SK-N-MC (cell line): Measurements from ENCODE around the gene CYP26A1.
"Not testable (repeated sequence)": the region's sequence is repeated elsewhere in the genome, so short reads cannot be mapped to it uniquely, and the experiment has no call there.

Experiments
- DNase-seq: peaks from one replicate; pipeline ENCODE4 v3.0.0-alpha.2; 2011; ENCODE audit warnings: low read depth, low spot score
- H3K27ac ChIP-seq: fragments of 200-600 bp; sonication (generic); 2 replicates; pipeline ENCODE4 v1.5.1; 2016; ENCODE audit warnings: mixed run types
- H3K36me3 ChIP-seq: fragments of 200-600 bp; sonication (generic); 2 replicates; pipeline ENCODE4 v1.6.1; 2017; ENCODE audit warnings: antibody characterized with exemption, low read length, mixed read lengths; ENCODE audit not compliant: insufficient read depth
- H3K4me3 ChIP-seq: fragments of 200-600 bp; sonication (generic); 2 replicates; pipeline ENCODE4 v1.5.1; 2016
- H3K9ac ChIP-seq: fragments of 200-600 bp; sonication (generic); 2 replicates; pipeline ENCODE4 v1.8.0; 2017; ENCODE audit warnings: mixed run types, mixed read lengths; ENCODE audit not compliant: insufficient read length
- H3K9me3 ChIP-seq: fragments of 200-600 bp; sonication (generic); 2 replicates; pipeline ENCODE4 v1.6.1; 2017; ENCODE audit warnings: low read depth, mild to moderate bottlenecking, antibody characterized with exemption, low read length, moderate library complexity, mixed read lengths
- EZH2 ChIP-seq: fragments of 200-600 bp; sonication (generic); IDR thresholded peaks from one replicate; pipeline ENCODE4 v1.6.1; 2017; ENCODE audit warnings: antibody characterized with exemption
- FOXP2 ChIP-seq: optimal IDR thresholded peaks from 2 replicates; pipeline ENCODE3; 2011; ENCODE audit warnings: mild to moderate bottlenecking, moderate library complexity; ENCODE audit not compliant: insufficient read depth; ENCODE audit errors: extremely low read length, control extremely low read depth
- POLR2AphosphoS5 ChIP-seq: IDR thresholded peaks from 2 replicates; pipeline ENCODE4 v1.6.1; 2012; ENCODE audit warnings: mild to moderate bottlenecking, low read depth, low read length, borderline replicate concordance

The CYP26A1 gene

DNA sequence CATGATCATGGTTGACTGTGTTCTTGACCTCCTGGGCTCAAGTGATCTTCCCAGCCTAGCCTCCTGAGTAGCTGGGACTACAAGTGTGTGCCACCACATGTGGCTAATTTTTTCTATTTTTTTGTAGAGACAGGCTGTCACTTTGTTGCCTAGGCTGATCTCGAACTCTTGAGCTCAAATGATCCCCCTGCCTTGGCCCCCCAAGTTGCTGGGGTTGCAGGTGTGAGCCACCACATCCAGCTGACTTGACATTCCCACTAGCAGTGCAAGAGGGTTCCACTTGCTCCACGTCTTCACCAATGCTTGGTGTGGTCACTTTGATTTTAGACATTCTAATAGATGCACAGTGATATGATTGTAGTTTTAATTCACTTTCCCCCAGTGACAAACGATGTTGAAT, 25.1 kb downstream of the CYP26A1 start:
- no peak overlapping the region for H3K4me3 ChIP-seq
- no peaks in the 10 kb centered on the region for H3K9me3 ChIP-seq
- TF ChIP-seq EZH2 (no peak), FOXP2 (no peak), POLR2AphosphoS5 (no peak)
- no peak for DNase-seq
- H3K36me3 ChIP-seq: no peaks in the 10 kb centered on the region
- H3K27ac ChIP-seq: no peak overlapping the region
- no peak overlapping the region for H3K9ac ChIP-seq

DNA sequence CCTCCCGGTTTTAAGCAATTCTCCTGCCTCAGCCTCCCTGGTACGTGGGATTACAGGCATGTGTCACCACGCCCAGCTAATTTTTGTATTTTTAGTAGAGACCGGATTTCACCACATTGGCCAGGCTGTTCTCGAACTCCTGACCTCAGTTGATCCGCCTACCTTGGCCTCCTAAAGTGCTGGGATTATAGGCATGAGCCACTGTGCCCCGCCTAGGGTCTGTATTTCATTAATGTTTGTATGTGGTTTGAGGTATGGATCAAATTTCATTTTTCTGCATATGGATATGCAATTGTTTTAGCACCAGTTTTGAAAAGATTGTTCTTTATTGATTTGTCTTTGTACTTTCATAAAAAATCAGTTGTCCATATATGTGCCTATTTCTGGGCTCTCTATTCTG, 26.0 kb downstream of the CYP26A1 start:
- H3K4me3 ChIP-seq: no peak overlapping the region
- no peaks in the 10 kb centered on the region for H3K36me3 ChIP-seq
- no peaks in the 10 kb centered on the region for H3K9me3 ChIP-seq
- TF ChIP-seq POLR2AphosphoS5: no peak
- no peak for TF ChIP-seq EZH2
- TF ChIP-seq FOXP2: no peak
- no peak for DNase-seq
- H3K27ac ChIP-seq: no peak overlapping the region
- H3K9ac ChIP-seq: no peak overlapping the region

DNA sequence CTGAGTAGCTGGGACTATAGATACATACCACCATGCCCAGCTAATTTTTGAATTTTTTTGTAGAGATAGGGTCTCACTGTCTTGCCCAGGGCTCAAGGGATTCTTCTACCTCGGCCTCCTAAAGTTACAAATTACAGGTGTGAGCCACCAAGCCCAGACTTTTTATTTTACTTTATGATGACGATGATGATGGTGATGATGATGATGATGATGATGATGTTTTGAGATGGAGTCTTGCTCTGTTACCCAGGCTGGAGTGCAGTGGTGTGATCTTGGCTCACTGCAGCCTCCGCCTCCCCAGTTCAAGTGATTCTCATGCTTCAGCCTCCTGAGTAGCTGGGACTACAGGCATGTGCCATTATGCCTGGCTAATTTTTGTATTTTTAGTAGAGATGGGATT, 27.5 kb downstream of the CYP26A1 start:
- not testable (repeated sequence) for H3K4me3 ChIP-seq, H3K9ac ChIP-seq, DNase-seq, H3K27ac ChIP-seq, H3K9me3 ChIP-seq, H3K36me3 ChIP-seq

DNA sequence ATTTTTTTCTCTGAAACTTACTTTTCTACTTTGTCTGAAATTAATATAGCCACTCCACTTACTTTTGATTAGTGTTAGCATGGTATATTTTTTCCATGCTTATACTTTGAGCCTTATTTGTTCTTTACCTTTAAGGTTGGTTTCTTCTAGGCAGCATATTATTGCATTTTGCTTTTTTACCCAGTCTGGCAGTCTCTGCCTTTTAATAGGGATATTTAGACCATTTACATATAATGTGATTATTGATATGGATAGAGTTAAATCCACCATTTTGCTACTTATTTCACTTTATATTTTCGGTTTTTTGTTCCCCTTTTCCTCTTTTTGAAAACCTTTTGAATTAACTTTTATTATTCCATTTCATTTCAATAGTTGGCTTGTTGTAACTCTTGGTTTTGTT, 30.3 kb downstream of the CYP26A1 start:
- H3K36me3 ChIP-seq: no peaks in the 10 kb centered on the region
- H3K27ac ChIP-seq: no peak overlapping the region
- H3K9me3 ChIP-seq: no peaks in the 10 kb centered on the region
- H3K4me3 ChIP-seq: no peak overlapping the region
- H3K9ac ChIP-seq: no peak overlapping the region
- no peak for DNase-seq
- TF ChIP-seq POLR2AphosphoS5: no peak
- TF ChIP-seq EZH2: no peak
- no peak for TF ChIP-seq FOXP2

DNA sequence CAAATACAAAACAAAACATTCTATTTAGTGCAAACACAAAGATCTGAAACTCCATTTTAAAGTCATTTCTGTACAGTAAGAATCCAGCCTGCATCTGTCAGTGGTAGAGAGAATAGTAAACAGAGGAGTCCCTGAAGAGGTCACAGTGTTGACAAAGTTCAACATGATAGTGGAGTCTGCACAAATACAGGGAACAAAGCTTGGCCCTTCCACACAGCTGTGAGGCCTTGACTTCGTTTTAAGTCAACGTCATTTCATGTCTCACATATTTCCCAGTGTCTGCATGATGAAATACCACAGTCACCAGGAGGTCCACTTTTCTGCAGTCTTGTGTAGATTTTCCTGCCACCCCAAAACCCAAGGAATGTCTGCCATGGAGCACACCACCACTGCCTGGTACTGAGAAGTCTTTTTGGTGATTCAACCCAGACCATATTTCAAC, 33.0 kb downstream of the CYP26A1 start:
- Histone ChIP-seq H3K4me3 (no peak overlapping the region), H3K9ac (no peak overlapping the region), H3K9me3 (no peaks in the 10 kb centered on the region), H3K27ac (no peak overlapping the region), H3K36me3 (no peaks in the 10 kb centered on the region)
- DNase-seq: no peak
- TF ChIP-seq EZH2 (no peak), POLR2AphosphoS5 (no peak), FOXP2 (no peak)

DNA sequence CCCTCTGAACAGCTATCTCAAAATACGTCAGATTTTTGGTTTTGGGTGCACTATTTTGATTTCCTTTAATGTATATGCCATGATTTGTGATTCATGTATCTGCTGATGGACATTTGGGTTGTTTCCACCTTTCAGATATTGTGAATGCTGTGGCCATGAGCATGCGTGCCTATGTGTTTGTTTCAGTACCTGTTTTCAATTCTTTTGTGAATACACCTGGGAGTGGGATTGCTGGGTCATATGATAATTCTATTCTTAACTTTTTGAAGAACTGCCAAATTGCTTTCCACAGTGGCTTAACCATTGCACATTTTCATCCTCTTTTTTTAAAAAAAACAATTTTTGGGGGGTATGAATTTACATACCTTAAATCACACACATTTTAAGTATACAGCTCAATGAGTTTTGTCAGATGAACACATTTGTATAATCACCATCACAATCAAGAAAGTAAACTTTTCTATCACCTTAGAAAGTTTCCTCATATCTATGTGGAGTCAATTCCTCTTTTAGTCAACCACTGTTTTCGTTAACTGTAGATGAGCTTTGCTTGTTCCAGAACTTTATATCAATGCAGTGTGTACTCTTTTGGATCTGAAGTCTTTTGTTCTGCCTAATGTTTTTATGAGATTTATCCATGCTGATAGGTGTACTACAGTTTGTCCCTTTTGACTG, 36.9 kb downstream of the CYP26A1 start:
- no peaks in the 10 kb centered on the region for H3K9me3 ChIP-seq
- no peaks in the 10 kb centered on the region for H3K36me3 ChIP-seq
- H3K9ac ChIP-seq: no peak overlapping the region
- no peak overlapping the region for H3K4me3 ChIP-seq
- TF ChIP-seq EZH2: no peak
- no peak for TF ChIP-seq POLR2AphosphoS5
- TF ChIP-seq FOXP2: no peak
- DNase-seq: no peak
- H3K27ac ChIP-seq: no peak overlapping the region

DNA sequence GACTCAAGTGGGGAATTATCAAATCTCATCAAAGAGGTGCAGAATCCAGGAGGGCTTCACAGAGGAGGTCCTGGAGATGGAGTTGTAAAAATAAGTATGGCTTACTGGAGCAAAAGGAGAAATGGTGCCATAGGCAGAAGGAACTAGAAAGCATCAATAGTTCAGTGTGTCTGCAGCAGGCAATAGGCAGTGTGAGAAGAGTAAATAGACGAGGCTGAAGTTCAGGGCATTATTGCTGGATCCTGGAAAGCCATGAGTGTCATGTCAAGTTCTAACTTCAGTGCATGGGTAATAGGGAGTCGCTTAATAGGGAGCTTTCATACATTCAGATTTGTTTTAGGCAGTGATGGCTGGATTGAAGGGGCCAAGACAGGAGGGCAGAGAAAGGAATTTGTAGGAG, 39.3 kb downstream of the CYP26A1 start:
- no peaks in the 10 kb centered on the region for H3K9me3 ChIP-seq
- DNase-seq: no peak
- H3K4me3 ChIP-seq: no peak overlapping the region
- TF ChIP-seq EZH2: no peak
- TF ChIP-seq POLR2AphosphoS5: no peak
- no peak for TF ChIP-seq FOXP2
- no peak overlapping the region for H3K9ac ChIP-seq
- no peaks in the 10 kb centered on the region for H3K36me3 ChIP-seq
- H3K27ac ChIP-seq: no peak overlapping the region

DNA sequence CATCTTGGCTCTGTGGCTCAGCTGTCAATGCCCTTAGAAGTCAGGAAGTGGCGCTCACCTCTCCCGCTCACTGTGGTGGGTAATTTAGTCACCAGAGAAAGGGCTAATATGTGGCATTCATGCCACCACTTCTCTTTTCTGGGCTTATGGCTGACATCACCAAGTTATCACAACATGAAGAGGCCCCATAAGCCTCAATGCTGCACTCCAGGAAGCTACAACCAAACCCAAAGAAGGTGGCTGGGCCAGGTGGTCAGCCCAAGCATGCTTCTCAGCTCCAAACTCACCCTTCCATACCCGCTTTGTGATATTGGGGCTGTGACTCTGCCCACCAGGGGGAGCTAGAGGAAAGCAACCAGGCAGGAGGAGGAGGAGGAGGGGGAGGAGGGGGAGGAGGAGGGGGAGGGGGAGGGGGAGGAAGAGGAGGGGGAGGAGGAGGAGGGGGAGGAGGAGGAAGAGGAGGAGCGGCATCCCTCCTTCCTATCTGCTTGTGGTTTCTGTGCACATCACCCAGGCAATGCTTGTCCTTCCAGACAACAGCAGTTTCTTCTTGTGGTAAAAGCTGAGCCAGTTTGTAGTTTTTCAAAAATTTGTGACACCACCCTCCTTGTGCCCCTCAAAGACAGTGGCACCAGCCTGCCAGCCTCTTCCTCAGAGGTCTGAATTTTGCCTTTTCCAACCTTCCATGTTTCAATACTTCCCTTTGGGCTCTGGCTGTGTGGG, 42.1 kb downstream of the CYP26A1 start:
- Histone ChIP-seq H3K36me3 (no peaks in the 10 kb centered on the region), H3K4me3 (no peak overlapping the region), H3K9ac (no peak overlapping the region), H3K27ac (no peak overlapping the region), H3K9me3 (no peaks in the 10 kb centered on the region)
- DNase-seq: no peak
- no peak for TF ChIP-seq EZH2
- no peak for TF ChIP-seq POLR2AphosphoS5
- TF ChIP-seq FOXP2: no peak

DNA sequence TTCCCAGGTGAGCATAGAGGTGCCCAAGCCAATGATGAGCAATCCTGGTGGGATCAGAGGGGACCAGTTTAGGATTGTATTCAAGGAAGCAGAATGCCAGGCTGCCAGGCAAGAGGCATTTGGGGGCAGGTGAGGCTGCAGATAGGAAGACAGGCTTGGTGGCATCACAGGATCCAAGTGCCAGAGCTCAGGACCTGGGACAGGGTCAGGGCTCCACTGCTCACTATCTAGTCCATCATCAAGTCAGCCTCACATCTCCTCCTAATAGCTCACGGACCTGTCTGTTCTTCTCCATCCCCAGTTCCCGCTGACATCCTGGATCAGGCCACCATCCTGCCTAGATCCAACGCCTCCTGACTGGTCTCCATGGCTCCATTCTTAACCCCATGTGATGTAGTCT, 47.6 kb downstream of the CYP26A1 start:
- no peaks in the 10 kb centered on the region for H3K9me3 ChIP-seq
- no peak overlapping the region for H3K9ac ChIP-seq
- no peak overlapping the region for H3K27ac ChIP-seq
- no peak for DNase-seq
- H3K36me3 ChIP-seq: no peaks in the 10 kb centered on the region
- no peak for TF ChIP-seq POLR2AphosphoS5
- no peak for TF ChIP-seq FOXP2
- H3K4me3 ChIP-seq: no peak overlapping the region
